Adipose tissue (tissue), 3 donors: ENCODE measurements around the gene HOXD9. TPM values are rescaled to one million over a fixed set of nuclear protein-coding genes. Genes with fewer than 3 reads are reported as not detected.

Source experiments
- H3K27ac ChIP-seq: one replicate; pipeline ENCODE4 v1.5.1; 2013; ENCODE audit warnings: low read depth, low read length
- WGBS, 3 donors: extraction: QIAGEN DNeasy Blood & Tissue Kit; methylation state at CpG; one replicate each; pipeline ENCODE4 v1.1.7; 2013; 5-methylcytosine and 5-hydroxymethylcytosine counted together
- polyA plus RNA-seq, 3 donors: library from polyadenylated mRNA; stranded (reverse); fragments of 200-250 nt; gene quantifications; one replicate each; pipeline ENCODE4 v1.2.3, GENCODE V29; 2013
- donor health status: healthy with polysubstance abuse.
- donor health status: Bipolar disorder and iron deficiency.
- donor health status: healthy.

The HOXD9 gene
- polyA plus RNA-seq, 3 donors: 0.36 to 5.3 (median 3.0) TPM

DNA sequence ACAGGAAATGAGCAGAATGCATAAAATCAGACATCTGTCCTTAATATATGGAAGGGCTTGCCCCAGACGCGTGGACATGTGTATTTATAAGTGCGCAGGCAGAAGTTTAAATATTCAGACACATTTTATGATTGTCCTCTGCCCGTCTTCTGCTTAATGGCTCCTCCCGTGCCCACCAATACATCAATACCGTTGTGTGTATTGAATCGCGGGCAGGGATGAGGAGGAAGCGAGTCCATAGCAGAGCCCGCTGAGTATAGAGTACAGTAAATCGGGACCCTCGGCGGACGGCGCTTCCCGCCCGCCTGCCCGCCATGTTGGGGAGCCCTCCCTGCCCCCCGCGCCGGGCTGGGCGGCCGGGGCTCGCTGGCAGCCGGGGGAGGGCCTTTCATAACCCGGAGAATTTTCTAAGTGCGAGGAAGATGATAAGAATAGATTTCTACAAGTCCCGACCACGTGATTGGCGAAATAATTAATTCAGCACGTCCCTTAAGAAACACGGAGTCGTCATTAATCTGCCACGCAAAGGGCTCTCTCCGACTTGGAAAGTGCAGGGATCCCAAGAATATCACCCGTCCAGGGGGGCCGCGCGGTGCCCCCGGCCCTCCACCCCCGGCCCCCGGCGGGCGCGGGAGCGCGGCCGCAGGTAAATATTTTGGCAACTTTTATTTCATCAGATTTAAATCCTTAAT is 34.4 kb downstream of the HOXD9 start, which contains the start of gene HOXD3:
Gene HOXD3, plus strand, starts transcription at position 501 of the 692 bp plus-strand sequence. CDS start 11,808 bp downstream, outside the sequence.
- 7 to 28% (median 12%) methylated on average over 48 of the region's 48 CpGs for WGBS, 3 donors

DNA sequence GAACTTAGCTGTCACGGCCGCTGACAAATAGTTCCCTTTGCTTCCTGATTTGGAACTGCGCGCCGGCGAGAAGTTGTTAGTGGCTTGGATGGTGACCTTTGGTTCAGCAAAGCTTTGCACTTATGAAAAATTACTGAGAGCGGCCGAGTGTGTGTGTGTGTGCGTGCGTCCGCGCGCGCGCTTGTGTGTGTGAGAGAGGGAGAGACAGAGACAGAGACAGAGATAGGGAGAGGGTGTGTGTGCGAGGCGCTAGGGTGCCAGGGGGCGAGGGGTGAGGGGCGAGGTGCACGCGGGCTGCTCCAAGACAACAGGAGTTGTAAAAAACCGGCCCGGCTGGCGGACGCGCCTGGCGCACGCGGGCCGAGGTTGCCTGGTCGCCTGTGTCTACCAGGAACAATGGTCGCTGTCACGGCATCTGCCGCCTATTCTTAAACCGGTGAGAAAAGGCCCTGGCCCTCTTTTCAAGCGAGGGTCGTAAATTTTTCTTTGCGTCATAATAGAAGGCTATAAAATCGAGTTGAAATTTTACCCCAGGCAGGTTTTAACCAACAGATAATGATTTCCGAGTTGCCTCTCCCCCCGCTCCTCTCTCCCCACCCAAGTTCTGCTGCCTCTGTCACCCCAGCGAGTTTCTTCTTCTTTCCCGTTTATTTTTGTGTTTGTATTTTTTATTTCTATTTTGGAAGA is 35.1 kb downstream of the HOXD9 start:
- no peak overlapping the region for H3K27ac ChIP-seq
- WGBS, 3 donors: 9 to 46% (median 22%) methylated on average over 43 of the region's 43 CpGs

More for the DNA sequence above, 34.4 kb downstream of the HOXD9 start, which contains the start of gene HOXD3:
- H3K27ac ChIP-seq: no peak within 1 kb of the TSS

DNA sequence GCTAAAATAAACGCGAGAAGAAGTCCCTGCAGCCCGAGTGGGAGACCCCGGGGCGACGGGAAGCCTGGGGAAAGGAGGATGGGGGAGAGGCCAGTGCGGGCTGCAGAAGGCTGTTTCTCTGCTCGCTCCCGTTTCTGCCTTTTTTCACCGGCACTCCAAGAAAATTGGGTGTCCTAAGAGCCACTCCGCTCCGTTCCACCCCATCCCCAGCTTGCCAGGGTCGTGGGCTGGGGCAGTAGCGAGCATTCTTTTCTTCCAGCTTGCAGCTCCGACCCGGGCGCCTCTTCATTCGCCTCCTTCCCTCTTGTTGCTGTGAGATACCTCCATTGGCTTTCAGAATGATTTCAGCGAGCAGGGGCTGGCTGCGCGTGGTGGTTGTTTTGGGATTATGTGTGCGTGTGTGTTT is 35.7 kb downstream of the HOXD9 start:
- 17 to 46% (median 20%) methylated on average over 22 of the region's 22 CpGs for WGBS, 3 donors
- H3K27ac ChIP-seq: no peak overlapping the region

DNA sequence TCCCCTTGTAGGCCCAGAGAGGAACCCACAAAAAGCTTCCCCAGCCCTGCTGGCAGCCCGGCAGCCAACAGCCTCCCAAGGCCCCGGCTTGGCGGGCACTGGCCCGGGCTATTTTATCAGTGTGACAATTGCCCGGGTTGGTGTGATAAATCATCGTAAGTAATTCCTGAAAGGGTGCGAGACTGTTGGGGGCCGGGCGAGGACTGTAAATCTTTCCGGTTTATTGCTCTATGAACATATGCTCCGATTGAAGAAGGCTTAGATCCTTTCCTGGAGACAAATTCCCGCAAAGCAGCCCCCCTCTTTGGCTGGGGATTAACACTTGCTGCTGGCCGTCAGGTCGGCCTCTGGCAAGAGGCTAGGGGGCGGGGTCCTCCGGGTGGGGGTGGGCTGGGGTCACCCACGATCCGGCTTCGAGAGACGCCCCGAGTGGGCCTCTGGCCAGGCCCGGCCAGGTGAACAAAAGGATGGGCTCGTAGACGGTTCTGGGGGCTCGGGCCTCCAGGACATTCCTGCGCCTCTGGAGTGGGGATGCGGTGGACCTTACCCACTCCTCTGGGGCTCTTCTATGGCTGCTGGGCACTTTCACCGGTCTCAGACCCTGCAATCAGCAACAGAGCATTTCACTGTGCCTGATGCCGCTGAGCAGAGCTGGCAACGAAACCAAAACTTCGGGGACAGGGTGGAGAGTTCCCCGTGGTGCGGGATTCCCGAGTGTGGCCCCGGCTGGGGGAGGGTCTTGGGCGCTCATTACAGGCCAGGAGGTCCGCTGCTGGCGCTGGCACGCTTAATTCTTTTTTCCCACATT is 36.5 kb downstream of the HOXD9 start:
- WGBS, 3 donors: 14 to 41% (median 20%) methylated on average over 39 of the region's 39 CpGs
- H3K27ac ChIP-seq: no peak overlapping the region

DNA sequence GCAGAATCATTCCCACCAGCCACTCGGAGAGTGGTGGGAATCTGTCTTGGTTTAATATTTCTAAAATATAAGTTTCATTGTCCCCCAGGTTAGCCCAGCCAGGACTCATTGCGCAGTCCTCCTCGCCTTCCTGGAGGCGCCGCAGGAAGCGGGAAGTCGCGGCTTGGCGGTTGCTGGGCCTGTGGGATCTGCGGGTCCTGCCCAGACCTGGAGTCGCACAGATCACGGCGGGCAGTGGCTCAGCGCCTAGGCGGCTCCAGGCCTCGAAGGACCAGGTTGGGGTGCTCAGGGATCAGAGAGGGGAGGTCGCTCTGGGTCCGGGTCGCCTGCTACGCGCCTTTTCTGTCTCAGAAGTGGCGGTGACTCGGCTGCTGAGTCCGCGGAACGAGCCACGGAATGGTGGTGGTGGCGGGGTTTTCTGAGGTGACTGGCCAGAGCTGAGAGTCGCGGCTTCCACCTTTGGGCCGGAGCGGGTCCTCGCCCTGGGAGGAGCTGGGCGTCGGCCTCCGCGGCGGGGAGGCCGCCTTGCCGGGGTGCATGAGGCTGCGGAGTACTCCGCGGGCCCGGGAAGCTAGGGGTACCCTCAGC is 37.2 kb downstream of the HOXD9 start:
- H3K27ac ChIP-seq: no peak overlapping the region
- 7 to 22% (median 19%) methylated on average over 34 to 44 of the region's 44 CpGs for WGBS, 3 donors

DNA sequence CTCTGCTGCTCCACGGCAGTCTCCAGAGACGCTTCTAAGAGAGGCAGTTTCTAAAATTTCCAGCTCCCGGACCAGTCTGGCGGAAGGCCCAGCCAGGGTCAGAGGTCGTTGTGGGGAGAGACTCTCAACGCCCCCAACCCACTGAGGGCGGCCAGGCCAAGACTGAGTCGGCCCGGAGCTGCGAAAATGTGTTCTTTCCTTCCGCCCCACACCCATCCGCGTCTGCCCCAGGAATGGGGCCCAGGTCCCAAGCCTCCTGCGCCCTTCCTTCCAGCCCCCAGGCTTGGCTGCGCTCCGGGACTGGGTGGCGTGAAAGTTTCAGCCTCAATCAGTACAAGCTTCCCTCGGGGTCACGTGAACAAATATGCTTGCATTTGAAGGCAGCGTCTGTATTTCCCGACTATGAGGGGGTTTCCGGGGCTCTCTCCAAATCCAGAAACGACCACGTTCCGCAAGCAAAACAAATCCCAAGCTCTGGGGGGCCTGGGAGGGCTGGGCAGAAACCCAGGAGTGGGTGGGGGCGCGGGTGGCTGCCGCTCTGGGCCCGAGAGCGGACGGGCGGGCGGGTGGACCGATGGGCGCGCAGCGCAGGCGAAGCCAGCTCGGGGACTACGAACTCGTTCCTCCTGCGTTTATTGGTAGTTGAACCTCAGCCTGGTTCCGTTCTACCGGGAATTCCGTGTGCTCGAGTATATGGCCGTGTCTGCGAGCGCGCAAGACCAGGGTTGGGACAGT is 37.9 kb downstream of the HOXD9 start:
- WGBS, 3 donors: 9 to 29% (median 22%) methylated on average over 50 of the region's 50 CpGs
- H3K27ac ChIP-seq: no peak overlapping the region

DNA sequence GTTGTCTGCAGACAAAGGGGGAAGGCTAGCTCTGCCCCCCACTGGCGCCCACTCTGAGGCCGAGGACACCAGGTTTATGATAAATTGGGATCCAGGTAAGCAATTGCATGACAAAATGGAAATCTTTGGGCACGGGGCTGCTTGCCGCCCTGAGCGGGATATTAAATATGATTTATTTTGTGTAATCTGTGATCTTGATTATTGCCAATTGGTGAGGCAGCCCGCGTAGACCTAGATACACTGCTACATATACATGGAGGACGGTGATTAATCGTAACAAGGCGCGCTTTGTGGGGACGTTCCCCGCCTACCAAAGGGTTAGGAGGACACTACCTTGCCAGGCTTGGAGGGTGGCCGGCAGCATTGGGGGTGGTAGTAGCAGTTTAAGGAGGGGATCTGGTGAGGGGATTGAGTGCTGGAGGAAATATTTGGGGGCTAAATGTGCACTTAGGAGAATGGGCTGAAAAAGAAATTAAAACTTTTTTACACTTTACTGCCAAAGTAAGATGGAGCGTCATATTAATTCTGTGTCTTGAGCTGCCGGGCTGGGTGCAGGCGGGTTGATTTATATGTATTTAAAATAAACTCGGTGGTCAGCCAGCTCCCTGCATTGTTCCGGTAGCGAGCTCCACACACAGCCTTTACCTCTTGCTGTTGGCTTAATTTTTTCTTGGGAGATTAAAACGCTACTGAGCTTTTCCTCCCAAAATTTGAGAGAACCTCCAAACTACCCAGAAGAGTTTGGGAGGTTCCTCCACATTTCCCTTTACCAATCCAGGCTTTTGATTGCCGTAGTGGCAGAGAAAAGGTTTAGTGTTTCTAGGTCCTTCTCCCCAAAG is 38.7 kb downstream of the HOXD9 start:
- H3K27ac ChIP-seq: no peak overlapping the region
- WGBS, 3 donors: 14 to 47% (median 28%) methylated on average over 22 of the region's 22 CpGs

DNA sequence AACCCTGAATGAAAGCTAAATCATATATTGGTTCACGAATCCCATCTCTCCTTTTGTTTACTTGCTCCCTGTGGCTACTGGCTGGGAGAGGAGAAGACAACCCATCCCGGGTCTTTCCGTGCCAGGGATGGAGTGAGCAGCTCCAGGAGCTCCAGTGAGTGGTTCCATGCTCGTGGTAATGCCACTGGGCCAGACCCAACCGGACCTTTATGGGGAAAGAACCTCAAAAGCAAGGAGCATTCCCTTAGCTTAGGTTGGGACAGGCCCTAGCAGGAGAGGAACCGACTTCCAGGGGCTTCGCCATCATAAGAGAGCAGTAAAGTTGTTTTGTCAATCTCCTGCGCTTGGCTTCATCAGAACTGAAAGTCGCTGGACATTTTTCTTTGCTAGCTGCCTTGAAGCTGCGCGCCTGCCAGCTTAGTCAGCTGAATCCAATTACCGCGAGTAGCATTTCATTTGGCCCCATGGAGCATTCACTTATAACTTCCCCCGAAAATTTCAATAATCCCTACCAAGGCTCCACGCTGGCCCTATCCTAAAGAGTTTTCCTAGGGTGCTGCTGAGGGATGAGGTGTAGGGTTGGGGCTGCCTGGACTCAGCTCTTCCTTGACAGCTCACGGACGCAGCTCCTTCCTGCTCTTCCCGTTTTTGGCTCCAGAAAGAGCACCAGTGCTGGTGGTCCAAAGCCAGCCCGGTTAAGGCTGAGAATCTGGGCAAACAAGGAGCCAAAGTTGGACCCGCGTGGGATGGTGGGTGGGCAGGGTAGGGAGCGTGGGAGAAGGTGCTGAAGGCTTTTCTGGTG is 39.5 kb downstream of the HOXD9 start:
- 4 to 24% (median 15%) methylated on average over 22 of the region's 22 CpGs for WGBS, 3 donors
- H3K27ac ChIP-seq: no peak overlapping the region

DNA sequence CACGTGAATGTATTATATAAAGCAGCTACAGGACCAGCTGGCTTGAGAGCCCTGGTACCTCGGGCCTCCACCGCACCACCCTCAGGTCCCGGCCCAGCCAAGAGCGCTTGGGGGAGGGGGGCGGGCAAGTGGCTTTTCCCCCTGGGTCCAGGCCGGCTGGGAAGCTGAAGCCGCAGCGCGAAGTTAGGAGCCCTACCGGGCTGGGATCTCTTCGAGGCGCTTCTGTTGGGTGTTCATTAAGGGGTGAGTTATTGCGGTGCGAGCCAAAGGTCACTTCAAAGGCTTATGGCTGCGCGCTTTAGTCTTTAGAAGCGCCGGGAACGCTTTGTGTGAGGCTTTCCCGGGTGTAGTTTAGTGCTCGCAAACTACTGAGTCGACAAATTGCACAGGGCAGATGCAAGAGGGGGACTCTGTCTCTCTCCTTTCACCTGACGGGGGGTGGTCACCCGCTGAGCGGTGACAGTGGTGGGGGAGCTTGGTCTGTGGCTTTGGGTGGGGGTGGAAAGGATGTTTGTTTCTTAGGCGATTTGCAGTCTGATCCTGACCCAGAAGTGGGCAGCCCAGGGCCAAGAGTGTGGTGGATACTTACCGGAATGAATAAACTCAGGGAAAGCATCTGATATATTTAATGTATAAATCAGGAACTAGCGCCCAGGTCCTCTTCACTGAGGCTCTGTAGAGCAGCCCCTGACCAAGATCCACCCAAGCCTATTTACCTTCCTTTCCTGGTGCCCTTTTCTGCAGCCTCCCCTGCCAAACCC is 40.6 kb downstream of the HOXD9 start:
- no peak overlapping the region for H3K27ac ChIP-seq
- WGBS, 3 donors: 10 to 29% (median 17%) methylated on average over 29 of the region's 29 CpGs

DNA sequence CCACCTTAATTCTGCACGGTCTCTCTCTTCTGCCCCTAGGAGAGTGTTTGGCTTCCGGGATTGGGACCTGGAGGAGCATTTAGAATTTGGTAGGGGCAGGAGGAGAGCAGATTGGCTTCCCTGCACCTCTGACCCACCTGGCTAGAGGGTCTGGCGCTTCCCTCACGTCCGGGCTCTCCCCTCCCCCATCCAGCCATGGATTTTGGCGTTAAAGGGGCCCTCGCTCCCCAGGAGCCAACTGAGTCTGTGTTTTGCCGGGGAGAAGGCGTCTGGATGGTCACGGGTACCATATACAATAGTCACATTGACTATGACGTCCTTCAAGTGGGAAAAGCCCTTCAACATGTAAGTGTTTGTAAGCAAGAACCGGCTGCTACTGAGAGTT is 41.1 kb downstream of the HOXD9 start:
- 12 to 44% (median 24%) methylated on average over 12 of the region's 12 CpGs for WGBS, 3 donors
- no peak overlapping the region for H3K27ac ChIP-seq

DNA sequence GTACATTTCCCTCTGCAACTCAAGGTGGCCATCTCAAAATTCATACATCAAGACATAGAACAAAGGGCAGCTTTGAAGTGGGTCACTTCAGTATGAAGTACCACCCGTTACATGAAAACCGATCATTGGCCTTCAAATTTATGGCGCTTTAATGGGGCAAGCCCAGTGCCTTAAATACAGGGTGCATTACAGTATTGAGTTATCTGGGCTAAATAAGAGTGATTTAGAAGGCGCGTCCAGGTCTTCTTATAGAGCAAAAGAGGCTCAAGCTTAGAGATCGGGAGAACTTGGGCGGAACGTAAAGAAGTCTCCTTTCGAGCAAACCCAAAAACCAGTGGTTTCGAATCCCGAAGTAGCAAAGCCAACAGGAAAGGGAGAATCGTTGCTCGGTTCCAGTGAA is 41.7 kb downstream of the HOXD9 start:
- WGBS, 3 donors: 16 to 51% (median 23%) methylated on average over 13 of the region's 13 CpGs
- no peak overlapping the region for H3K27ac ChIP-seq

DNA sequence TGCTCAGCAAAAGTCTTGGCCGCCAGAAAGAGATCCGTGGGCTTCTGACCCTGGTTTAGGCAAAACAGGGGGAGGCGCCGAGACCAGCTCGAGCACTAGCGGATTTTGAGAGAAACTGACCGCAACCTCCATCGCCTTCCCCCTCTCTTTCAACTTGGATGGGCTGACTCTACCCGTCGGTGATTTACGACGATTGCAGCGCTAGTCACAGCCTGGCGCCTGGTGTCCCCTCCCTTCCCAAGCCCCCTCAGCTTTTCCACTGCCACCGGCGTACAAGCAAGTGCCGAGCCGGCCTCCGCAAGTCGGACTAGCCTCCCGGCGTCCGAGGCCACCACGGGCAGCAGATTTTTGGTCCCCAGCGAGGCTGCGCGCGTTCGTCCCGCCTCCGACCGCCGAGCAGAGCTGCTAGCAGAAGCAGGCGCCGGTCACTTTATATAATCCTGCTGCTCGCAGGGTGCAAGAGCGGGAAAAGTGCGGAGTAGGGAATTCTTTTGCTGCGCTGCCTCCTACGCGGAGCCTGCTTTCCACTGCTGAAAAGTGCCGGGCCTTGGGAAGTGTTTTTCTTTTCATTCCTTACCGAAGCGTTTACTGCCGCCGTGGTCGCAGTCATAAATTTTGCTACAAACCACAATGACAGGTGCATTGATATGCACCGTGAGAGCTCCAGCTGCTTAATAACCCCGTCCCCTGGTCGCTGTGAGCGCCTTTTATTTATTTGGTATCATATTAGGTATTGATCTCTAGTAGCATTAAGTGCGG is 42.3 kb downstream of the HOXD9 start:
- WGBS, 3 donors: 8 to 30% (median 21%) methylated on average over 52 of the region's 52 CpGs
- H3K27ac ChIP-seq: no peak overlapping the region

DNA sequence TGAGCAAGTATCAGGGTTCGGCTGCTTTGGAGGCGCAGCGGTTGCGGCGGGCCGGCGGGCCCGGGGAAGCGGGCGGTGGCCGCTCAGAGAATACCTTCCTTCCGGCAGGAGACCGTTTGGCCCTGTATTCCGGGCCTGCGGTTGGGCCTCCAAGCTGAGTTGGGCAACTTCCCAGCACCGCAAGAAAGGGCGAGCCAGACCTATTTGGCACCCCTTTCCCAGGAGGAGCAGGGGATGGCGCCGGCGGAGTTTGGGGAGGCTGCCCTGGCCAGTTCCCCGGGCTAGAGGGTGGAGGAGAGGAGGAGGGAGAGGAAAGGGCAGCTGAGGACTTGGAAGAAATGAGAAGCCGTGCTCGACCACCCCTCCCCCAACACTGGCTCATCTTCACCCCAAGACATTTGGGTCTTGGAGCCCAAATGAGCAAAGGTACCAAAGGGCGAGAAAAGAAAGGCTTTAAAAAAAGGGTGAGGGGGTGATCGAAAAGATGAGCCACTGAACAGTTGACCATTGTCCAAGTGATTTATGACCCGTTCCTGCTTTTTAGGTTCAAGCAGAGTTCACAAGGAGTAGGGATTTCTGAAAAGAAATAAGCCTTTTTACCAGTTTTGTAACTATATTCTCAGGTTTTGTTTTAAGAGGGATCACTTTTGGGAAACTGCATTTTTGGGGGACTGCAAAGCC is 43.0 kb downstream of the HOXD9 start:
- H3K27ac ChIP-seq: no peak overlapping the region
- WGBS, 3 donors: 12 to 28% (median 23%) methylated on average over 26 of the region's 26 CpGs

DNA sequence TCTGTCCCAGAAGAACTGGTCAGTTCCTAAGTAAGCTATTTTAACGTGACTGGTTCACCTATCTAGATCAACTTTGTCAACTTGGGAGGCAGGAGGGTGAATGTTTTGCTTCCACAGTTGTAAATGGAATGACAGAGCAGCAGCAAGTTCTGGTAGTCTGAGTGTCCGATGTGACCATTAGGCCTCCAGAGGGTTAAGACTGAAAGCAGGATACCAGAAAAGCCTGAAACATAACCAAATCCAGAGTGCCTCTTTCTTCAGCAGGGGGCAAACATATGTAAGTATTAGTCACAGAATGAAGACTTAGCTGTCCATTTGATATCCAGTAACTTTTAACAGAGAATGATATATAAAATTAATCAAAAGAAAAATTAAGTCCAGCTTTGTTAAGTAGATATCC is 43.8 kb downstream of the HOXD9 start:
- WGBS, 3 donors: 20 to 48% (median 34%) methylated on average over 2 of the region's 2 CpGs
- no peak overlapping the region for H3K27ac ChIP-seq

DNA sequence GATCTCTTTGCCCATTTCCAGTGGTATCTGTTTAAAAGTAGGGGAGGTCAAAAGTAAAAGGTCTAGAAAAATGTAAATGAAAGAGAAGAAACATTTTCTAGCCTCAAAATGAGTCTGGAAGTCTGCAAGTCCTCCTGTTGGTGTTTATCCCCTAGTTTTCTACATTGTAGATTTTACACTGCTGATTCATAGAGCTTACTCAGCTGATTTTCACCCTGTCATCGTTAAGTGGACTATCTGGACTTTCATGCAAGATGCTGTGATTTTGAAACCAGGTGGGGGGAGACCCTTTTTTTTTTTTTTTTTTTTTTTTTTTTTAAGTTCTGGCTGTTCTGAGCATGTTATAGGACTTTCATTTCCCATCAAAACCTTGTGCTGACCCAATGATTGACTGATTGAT is 44.9 kb downstream of the HOXD9 start:
- H3K27ac ChIP-seq: no peak overlapping the region
- whole genome bisulfite sequencing, 3 donors: 63 to 71% (median 69%) methylated on average over 1 of the region's 1 CpG
